Measurements from ENCODE around the gene ITPRID2.

DNA sequence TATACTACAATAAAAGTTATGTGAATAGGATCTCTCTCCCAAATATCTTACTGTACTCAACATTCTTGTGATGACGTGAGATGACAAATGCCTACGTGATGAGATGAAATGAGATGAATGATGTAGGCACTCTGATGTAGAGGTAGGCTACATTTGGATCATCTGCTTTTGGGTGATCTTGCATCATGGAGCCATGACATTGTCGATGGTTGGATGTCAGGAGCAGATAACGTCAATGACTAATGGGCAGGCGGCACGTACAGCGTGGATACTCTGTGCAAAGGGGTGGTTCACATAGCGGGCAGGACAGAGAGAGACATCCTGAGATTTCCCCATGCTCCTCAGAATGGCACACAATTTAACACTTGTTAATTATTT lies 53.4 kb downstream of the ITPRID2 start:
- TF ChIP-seq, protein P1, sequence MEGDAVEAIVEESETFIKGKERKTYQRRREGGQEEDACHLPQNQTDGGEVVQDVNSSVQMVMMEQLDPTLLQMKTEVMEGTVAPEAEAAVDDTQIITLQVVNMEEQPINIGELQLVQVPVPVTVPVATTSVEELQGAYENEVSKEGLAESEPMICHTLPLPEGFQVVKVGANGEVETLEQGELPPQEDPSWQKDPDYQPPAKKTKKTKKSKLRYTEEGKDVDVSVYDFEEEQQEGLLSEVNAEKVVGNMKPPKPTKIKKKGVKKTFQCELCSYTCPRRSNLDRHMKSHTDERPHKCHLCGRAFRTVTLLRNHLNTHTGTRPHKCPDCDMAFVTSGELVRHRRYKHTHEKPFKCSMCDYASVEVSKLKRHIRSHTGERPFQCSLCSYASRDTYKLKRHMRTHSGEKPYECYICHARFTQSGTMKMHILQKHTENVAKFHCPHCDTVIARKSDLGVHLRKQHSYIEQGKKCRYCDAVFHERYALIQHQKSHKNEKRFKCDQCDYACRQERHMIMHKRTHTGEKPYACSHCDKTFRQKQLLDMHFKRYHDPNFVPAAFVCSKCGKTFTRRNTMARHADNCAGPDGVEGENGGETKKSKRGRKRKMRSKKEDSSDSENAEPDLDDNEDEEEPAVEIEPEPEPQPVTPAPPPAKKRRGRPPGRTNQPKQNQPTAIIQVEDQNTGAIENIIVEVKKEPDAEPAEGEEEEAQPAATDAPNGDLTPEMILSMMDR (IDR thresholded peaks at IDR 0.05): no peak
- no peak for TF ChIP-seq POLR2A (IDR thresholded peaks at IDR 0.05)
- TF ChIP-seq POLR2AphosphoS5 (IDR thresholded peaks at IDR 0.05; ENCODE audit: insufficient read depth in 1 of 2, low read depth in 1 of 2): no peak
